Gastrocnemius medialis (tissue), 4 donors: ENCODE measurements around the gene LAMA2. TPM values are rescaled to one million over a fixed set of nuclear protein-coding genes. Genes with fewer than 3 reads are reported as not detected.
A peak's percentile ranks its signal among the peaks of the same experiment; 100 is the strongest.

ENCODE experiments used
- ATAC-seq, 2 donors: fragments of 150-250 bp; one replicate each; pipeline ENCODE4 v1.9.1; 2016
- DNase-seq, 2 donors: peaks; one replicate each; pipeline ENCODE4 v3.0.0-alpha.2; 2019
- H3K27ac ChIP-seq, 4 donors: fragments of 200-600 bp; sonication (generic); 1 replicate in 1 of 4; 2 replicates in 3 of 4; pipeline ENCODE4 v1.5.1; 2016 to 2018; ENCODE audit warnings: mild to moderate bottlenecking in 2 of 4, moderate library complexity in 1 of 4
- H3K27me3 ChIP-seq, 3 donors: fragments of 200-600 bp; sonication (generic) in 2 of 3; 1 replicate in 1 of 3; 2 replicates in 2 of 3; pipeline versions ENCODE4 v1.5.1 to v1.6.0; 2016 to 2019; ENCODE audit warnings: mild to moderate bottlenecking in 1 of 3, moderate library complexity in 1 of 3
- H3K36me3 ChIP-seq, 2 donors: fragments of 200-600 bp; sonication (generic) in 1 of 2; one replicate each; pipeline ENCODE4 v1.5.1; 2017 to 2018
- H3K4me1 ChIP-seq, 2 donors: fragments of 200-600 bp; sonication (generic) in 1 of 2; one replicate each; pipeline ENCODE4 v1.5.1; 2016 to 2017; ENCODE audit warnings: mild to moderate bottlenecking in 2 of 2
- H3K4me3 ChIP-seq, 4 donors: fragments of 200-600 bp; sonication (generic) in 3 of 4; 1 replicate in 1 of 4; 2 replicates in 3 of 4; pipeline ENCODE4 v1.5.1; 2016 to 2019; ENCODE audit warnings: mild to moderate bottlenecking in 2 of 4
- H3K9me3 ChIP-seq, 3 donors: fragments of 200-600 bp; sonication (generic) in 2 of 3; 1 replicate in 1 of 3; 2 replicates in 2 of 3; pipeline ENCODE4 v1.5.1; 2016 to 2019
- POLR2A ChIP-seq, 2 donors: fragments of 450-650 bp; IDR thresholded peaks; one replicate each; pipeline ENCODE4 v1.6.1; 2017; ENCODE audit warnings: antibody characterized with exemption in 2 of 2, mild to moderate bottlenecking in 2 of 2, moderate library complexity in 2 of 2
- in situ Hi-C, 4 donors: fragments of 200-750 bp; cut with MboI; loops; one replicate each; pipeline versions ENCODE4 v1.15.0 to v1.8.0; 2017; ENCODE audit warnings: low sequenced_read_pairs in 4 of 4
- intact Hi-C: fragments of 100-400 bp; cut with DNase I; formaldehyde crosslinking; loops from one replicate; pipeline ENCODE4 v1.15.1; 2023; ENCODE audit warnings: low total_unique reads
- total RNA-seq, 4 donors: library from RNA; depleted of rRNA; stranded (reverse); fragments of >200 nt; gene quantifications; one replicate each; pipeline versions ENCODE4 v1.1.0 to v1.2.3, GENCODE V29; 2016
- TF ChIP-seq, protein P1 (sequence below), 5 experiments: fragments of 450-650 bp in 3 of 5; fragments of 200-600 bp in 2 of 5; sonication (generic) in 2 of 5; IDR thresholded peaks in 4 of 5; conservative IDR thresholded peaks in 1 of 5; 1 replicate in 4 of 5; 2 replicates in 1 of 5; pipeline ENCODE4 v1.5.1; 2016 to 2019; ENCODE audit warnings: antibody characterized with exemption in 5 of 5, mild to moderate bottlenecking in 3 of 5, moderate library complexity in 3 of 5

The LAMA2 gene
- total RNA-seq, 4 donors from 2014 or later, result 52.9 to 113 (median 71.3) TPM

DNA sequence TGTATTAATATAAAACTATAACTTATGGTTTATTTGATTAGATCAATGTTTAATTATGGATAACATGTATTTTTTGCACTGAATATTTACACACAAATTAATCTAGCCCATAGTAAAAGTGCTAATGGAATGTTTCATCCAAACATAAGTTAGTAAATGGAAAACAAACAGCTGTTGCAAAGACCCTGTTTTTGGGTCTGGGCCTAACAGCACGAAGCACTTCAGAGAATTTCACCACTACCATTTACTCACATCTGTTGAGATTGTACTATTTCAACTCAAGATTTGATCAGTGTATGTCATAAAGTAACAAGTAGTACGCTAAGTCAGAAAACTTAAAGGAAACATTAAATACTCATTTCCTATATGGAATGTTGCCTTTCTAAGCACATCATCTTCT lies 359.6 kb downstream of the LAMA2 start:
- ATAC-seq, result no peak
- TF ChIP-seq POLR2A (IDR thresholded peaks at IDR 0.05), result no peak
- TF ChIP-seq, protein P1, sequence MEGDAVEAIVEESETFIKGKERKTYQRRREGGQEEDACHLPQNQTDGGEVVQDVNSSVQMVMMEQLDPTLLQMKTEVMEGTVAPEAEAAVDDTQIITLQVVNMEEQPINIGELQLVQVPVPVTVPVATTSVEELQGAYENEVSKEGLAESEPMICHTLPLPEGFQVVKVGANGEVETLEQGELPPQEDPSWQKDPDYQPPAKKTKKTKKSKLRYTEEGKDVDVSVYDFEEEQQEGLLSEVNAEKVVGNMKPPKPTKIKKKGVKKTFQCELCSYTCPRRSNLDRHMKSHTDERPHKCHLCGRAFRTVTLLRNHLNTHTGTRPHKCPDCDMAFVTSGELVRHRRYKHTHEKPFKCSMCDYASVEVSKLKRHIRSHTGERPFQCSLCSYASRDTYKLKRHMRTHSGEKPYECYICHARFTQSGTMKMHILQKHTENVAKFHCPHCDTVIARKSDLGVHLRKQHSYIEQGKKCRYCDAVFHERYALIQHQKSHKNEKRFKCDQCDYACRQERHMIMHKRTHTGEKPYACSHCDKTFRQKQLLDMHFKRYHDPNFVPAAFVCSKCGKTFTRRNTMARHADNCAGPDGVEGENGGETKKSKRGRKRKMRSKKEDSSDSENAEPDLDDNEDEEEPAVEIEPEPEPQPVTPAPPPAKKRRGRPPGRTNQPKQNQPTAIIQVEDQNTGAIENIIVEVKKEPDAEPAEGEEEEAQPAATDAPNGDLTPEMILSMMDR (IDR thresholded peaks at IDR 0.05 in 4 of 5, conservative IDR thresholded peaks at IDR 0.05 in 1 of 5), result no peak
- H3K4me1 ChIP-seq, result no peaks in the 10 kb centered on the region
- no peaks in the 10 kb centered on the region for H3K27me3 ChIP-seq
- intact Hi-C loops, result no loop called here
- H3K4me3 ChIP-seq, result no peak overlapping the region
- H3K27ac ChIP-seq, result no peak overlapping the region
- in situ Hi-C loops, result loop anchor here in 1 of 4 donors (25.0 kb wide), 1 partner anchor 1505 kb away; no protein-coding TSS in a partner anchor
- no peaks in the 10 kb centered on the region for H3K9me3 ChIP-seq
- H3K36me3 ChIP-seq, result no peaks in the 10 kb centered on the region
- DNase-seq, result no peak

DNA sequence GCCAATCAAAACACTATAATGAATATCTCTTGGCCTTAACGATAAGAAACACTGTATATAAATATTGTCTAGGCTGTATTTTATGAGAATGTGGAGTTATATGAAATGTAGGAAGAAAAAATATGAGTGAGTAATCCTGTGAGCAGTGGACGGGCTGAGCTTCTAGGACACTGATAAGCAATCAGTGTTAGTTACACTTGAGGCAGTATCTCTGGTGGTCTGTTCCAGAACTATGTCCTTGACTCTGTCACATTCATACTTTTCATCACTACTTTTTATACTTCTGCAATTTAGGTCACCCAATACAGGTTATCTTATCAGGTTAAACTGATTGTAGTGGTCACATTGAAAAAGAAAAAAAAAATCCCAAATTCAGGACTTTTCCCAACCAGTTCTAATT lies 360.4 kb downstream of the LAMA2 start:
- H3K27ac ChIP-seq, result no peak overlapping the region
- no peak for TF ChIP-seq POLR2A (IDR thresholded peaks at IDR 0.05)
- TF ChIP-seq, protein P1 (IDR thresholded peaks at IDR 0.05 in 4 of 5, conservative IDR thresholded peaks at IDR 0.05 in 1 of 5), result no peak
- intact Hi-C loops (no loop called here), in situ Hi-C loops (loop anchor here in 1 of 4 donors (25.0 kb wide), 1 partner anchor 1506 kb away; no protein-coding TSS in a partner anchor)
- ATAC-seq (no peak), DNase-seq (no peak)
- H3K27me3 ChIP-seq, result no peaks in the 10 kb centered on the region
- H3K9me3 ChIP-seq, result no peaks in the 10 kb centered on the region
- H3K4me1 ChIP-seq, result no peaks in the 10 kb centered on the region
- no peak overlapping the region for H3K4me3 ChIP-seq
- H3K36me3 ChIP-seq, result no peaks in the 10 kb centered on the region

GRCh38 chr6:129248946-129249345 lies 366.0 kb downstream of the LAMA2 start:
- Histone ChIP-seq H3K4me3 (no peak overlapping the region), H3K27me3 (no peaks in the 10 kb centered on the region), H3K27ac (no peak overlapping the region), H3K36me3 (peaks cover 0 to 3% of the 10 kb centered on the region in 2 donors), H3K9me3 (no peaks in the 10 kb centered on the region), H3K4me1 (no peaks in the 10 kb centered on the region)
- in situ Hi-C loops (loop anchor here in 1 of 4 donors (25.0 kb wide), 1 partner anchor 1512 kb away; no protein-coding TSS in a partner anchor), intact Hi-C loops (no loop called here)
- DNase-seq (no peak), ATAC-seq (no peak)
- TF ChIP-seq POLR2A (IDR thresholded peaks at IDR 0.05), result no peak
- TF ChIP-seq, protein P1 (IDR thresholded peaks at IDR 0.05 in 4 of 5, conservative IDR thresholded peaks at IDR 0.05 in 1 of 5), result no peak

DNA sequence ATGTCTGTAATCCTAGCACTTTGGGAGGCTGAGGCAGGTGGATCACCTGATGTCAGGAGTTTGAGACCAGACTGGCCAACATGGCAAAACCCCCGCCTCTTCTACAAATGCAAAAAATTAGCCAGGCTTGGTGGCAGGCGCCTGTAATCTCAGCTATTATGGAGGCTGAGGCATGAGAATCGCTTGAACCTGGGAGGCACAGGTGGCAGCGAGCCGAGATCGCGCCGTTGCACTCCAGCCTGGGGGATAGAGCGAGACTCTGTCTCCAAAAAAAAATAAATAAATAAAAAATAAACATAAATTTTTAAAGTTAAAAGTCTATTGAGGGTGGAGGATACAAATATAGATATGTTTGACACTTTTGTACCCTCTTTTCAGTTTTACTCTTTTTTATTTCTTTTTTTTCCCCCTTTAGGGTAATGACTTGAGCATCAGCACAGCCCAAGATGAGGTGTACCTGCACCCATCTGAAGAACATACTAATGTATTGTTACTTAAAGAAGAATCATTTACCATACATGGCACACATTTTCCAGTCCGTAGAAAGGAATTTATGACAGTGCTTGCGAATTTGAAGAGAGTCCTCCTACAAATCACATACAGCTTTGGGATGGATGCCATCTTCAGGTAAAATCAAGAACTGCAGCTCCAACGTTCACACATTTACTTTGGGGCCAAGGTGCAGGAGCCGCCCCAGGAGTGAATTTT lies 368.9 kb downstream of the LAMA2 start:
- Histone ChIP-seq H3K9me3 (no peaks in the 10 kb centered on the region), H3K27me3 (no peaks in the 10 kb centered on the region), H3K4me3 (no peak overlapping the region), H3K4me1 (no peaks in the 10 kb centered on the region), H3K27ac (no peak overlapping the region), H3K36me3 (peaks cover 0 to 3% of the 10 kb centered on the region in 2 donors)
- DNase-seq, result no peak
- intact Hi-C loops (loop anchor here (5.0 kb wide), 4 partner anchors 120 to 525 kb away; partner anchors contain the start of gene LAMA2), in situ Hi-C loops (loop anchor here in 1 of 4 donors (25.0 kb wide), 1 partner anchor 440 kb away; no protein-coding TSS in a partner anchor)
- peak in 1 of 2 donors; percentile 70 for ATAC-seq
- TF ChIP-seq, protein P1 (IDR thresholded peaks at IDR 0.05 in 4 of 5, conservative IDR thresholded peaks at IDR 0.05 in 1 of 5), result peak; percentile 53 to 77 (median 70)
- no peak for TF ChIP-seq POLR2A (IDR thresholded peaks at IDR 0.05)
